Glomerular visceral epithelial cell (primary cell): ENCODE measurements around the gene GRIK4.

Source experiments
- DNase-seq: peaks from one replicate; pipeline ENCODE4 v3.0.0-alpha.2; 2016; ENCODE audit errors: extremely low spot score

Gene GRIK4

DNA sequence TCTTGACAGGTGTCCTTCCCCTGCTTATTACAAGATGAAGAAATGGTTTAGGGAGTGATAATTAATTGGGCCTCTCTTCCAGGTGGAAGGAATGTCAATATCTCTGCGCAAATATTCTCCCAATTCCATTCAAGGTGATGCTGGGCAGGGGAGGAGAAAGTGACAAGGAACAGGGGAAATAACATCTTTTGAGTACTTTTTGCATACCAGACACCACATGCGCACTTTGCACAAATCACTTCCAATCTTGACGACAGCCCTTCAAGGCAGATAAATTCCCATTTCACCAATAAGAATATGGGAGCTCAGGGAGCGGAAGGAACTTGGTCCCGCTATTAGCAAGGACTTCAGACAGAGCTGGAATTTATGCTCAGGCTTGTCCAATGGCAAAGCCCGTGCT is 367.2 kb downstream of the GRIK4 start:
- DNase-seq, result no peak

DNA sequence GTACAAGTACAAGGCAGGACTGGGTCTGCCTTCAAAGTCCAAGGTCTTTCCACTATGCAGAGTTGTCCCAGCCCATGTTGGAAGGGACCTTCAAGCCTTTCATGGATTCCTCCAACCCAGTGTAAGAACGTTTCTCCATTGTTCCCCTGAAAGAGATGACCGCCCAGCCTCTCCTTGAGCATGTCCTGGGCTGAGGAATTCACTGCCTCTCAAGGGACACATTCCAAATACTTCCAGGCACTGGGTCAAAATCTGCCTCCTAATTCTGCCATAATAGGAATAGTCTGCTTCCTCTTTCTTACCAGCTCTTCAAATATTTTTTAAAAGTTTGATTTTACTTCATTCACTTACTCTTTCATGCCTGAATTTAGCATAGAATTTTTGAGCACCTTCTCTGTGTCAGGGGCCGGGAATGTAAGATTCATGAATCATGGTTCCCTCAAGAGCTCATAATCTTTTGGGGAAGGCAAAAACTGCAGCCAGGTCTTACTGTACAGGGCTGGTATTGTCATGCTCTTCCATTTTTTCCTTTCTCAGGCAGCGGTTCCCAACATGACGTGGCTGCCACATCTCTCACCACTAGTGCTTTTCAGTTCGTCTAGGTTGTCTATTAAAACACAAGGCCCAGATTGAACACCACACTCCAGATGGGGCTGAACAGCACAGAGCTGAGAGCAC is 369.1 kb downstream of the GRIK4 start:
- no peak for DNase-seq

DNA sequence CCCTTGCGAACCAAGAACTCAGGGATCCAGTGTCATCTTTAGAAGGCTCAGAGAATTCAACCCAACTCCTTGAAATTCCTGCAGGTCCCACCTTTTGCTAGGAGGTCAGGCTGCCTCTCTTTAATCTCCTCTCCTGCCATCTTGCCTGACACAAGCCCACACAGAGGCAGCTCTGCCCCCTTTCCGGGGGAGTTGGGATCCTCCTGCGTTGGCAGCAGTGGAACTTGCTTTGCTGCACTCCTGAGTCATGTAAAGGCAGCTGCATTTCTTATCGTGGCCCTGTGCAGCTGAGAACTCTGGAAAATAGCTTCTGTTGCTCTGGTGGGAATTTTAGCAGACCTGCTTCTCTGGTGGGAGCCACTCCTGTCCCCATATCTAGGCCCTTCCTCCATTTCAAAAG is 370.0 kb downstream of the GRIK4 start:
- DNase-seq, result no peak

DNA sequence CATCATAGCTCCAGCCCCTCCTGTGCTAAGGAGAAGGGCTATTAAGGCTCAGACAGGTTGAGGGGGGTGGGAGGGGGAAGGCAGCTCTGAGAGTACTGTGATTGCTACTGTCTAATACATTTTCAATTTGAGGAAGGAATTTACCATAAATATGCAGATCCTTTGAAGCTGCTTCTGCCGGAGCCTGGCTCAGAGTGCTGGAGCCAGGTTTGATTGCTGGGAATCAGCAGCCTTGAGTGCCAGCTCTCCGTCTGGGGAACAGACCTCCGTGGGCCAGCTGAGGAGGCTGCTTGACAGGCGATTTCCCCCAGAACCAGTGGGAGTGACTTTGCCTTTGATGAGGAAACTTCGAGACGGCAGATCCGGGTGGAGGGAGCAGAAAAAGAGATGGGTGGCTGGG is 370.6 kb downstream of the GRIK4 start:
- DNase-seq, result no peak

DNA sequence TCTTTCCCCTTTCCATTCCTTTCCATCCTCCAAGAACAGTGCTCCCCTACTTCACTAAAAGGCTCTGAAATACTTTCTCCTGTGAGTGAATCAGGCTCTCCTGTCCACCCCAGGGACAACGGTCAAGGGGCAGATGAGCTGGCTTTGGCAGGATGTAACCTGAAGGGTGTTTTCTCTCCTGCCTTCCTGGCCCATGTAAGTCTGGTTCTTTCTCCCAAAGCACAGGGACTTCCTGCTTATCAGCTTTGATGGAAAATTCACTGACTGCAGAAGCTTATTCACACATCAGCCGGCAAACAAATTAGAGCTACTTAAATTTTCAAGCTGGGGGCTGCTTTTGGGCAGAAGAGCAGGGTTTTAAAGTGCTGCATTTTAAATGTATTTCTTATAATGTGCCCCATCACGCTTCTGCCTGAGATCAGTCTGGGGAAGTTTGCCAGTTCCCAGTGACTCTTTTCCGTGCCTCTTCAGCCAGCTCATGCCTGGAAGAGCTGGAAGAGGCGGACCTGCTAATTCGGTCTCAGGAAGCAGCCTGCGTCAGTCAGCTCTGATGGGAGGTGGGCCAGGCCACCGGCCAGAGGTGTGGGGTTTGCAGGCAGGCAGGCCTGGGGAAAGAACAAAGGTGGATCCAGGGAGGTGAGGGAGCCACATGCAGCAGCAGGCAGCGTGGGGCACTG is 372.0 kb downstream of the GRIK4 start:
- DNase-seq, result peak; percentile 3

DNA sequence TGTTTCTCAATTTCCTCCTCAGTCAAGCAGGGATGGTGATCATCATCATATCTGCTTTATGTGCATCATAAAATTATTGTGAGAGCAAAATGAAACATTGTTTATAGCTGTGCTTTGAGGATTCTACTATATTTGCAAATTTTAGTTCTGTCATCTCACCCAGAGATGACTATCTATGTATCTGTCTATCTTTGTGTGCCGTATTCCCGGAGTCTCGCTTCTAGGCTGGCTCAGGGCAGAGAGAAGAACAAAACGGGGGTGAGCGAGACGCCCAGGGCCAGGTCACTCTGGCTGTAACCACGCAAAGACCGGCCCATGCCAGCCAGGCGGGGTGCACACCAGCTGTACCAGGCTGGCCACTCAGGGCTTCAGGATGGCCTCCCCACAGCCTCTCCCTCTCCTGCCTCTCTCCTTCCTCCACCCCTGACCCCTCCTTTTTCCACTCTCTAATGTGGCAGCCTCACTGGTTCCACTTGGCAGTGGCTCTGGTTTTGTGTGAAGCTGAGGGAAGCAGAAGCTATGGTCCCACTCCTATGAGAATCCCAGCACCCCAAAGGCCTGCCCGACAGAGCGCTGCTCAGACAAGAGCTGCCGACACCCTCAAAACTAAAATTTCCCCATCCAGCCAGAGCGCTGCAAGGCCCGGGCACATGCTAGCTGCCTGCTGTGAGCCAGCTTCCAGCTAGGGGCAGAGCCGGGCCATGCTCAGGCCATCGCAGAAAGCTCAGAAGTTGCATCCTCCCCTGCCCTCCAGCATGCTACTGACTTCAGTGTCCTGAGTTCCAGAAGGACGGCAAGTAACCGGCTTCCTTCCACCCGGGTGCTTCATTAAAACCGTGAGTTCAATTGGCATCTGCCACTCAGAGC is 372.8 kb downstream of the GRIK4 start:
- DNase-seq, result no peak

DNA sequence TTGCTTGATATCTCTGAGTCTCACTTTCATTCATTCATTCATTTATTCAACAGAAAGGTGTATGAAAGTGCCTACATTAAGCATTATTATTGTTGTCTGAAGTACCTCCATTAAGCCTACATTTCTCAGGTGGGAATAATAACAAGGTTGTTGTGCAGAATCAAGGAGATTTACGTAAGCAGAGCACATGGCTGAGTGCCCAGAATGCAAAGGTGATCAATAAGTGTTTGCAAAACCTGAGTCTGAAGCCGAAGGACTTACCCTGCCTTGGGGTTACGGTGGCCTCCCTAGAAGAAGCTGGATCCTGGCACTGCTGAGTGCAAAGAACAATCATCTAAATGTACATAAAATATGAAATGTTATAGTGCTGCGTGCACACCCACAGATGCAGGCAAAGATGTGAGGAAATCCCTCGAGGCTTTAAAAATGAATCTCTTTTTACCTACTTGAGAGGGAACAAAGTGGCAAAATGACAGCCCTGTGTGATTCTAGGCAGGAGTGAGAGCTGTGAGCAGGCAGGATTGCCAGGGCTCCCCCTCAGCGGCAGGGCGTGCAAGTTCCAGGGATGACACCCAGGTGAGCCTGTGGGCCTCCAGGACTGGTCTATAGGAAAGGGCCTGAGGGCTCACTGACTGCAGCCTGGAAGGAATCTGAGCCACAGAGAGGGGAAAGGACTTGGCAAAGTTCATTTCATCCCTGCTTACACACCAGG is 379.2 kb downstream of the GRIK4 start:
- DNase-seq, result no peak

DNA sequence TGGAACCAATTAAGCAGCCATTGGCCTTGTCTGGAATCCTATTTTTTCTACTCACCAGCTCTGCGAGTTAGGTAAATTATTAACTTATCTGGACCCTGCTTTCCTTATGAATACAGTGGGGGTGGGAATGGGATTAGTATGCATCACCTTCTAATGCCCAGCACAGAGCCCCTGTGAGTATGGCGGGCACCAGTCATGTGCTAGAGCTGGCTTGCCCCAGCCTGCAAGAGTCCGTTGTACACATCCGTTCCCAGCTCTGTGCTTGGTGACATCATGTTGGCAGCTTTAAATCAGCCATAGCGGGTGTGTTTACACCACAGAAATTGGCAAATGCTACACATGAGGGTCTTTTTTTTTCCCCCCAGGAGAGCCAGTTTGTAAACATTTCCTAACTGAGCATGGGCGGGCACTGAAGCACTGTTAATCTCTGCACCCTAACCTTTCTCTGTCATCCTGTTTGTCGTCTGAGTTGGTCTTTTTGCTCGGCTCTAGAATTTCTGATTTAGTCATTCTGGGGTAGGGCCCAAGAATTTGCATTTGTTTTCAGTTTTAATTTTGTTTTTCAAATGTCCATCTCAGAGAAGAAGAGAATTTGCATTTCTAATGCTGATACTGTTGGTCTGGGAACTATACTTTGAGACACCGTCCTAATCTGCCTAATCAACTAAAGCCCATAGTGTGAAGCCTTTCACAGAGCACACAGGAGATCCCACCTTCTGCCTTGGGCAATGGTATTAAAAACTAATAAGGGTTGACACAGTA is 382.1 kb downstream of the GRIK4 start:
- no peak for DNase-seq

DNA sequence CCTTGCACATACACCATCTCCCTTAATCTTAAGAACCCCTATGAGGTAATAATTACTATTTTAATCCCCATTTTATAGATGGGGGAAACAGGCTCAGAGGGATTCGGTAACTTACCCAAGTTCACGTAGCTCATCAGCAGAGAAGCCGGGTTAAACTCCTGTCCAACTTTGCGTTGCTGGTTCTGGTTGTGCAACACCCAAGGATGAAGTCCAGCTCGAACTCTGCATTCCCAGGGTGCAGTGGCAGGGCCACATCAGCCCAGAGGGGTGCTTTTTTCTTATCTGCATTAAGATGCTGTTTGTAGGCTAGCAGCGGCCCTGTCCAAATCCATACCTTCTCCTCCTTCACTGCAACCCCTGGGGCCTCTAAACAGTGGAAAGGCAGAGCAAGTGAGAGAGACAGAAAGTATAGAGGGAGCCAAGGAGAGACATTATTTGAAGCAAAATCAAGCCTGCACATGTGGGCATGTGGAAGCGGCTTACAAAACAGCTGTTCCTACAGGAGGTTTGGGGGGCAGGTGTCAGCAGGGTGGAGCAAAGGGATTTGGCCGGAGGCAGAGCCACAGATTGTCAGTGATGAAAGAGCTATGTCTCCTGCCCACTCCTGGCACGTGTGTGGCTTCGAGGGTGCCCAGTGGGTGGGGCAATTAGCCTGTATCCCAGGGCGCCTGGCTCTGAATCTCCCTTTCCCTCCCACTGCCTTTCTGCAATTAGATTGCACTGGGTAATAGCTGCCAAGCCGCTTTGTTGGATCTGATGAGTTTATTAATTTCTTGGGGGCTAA is 382.8 kb downstream of the GRIK4 start:
- DNase-seq, result no peak

DNA sequence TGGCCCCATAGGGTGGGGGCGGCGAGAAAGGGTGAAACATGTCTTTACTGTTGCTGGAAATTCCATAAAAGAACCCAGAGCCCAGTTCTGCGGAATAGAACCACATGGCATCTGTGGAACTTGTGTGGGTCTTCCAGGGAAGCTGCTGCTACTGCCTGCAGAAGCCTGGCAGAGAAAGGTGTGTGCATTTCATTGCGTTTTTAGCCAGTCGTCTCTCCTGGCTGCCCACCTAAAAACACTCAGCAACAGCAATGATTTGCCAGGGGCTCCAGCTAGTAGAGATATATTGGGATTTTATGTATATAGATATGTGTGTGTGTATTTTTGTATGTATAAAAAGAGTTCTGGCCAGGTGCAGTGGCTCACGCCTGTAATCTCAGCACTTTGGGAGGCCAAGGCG is 385.1 kb downstream of the GRIK4 start:
- no peak for DNase-seq

DNA sequence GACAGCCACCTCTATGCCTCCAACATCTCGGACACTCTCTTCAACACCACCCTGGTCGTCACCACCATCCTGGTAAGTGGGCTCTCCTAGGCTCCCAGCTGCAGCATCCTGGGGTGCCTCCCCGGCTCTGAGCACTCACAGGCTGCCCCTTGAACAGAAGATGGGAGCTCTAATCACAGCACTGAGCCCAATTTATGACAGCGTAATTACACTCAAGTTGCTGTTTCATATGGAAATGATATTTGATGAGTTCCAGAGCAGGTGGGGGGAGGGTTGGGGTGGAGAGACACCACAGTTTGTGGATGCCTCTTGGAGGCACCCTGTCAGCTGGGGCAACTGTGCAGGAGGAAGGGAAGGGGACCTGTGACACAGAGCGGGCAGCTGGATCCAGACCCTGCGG is 387.0 kb downstream of the GRIK4 start:
- no peak for DNase-seq

DNA sequence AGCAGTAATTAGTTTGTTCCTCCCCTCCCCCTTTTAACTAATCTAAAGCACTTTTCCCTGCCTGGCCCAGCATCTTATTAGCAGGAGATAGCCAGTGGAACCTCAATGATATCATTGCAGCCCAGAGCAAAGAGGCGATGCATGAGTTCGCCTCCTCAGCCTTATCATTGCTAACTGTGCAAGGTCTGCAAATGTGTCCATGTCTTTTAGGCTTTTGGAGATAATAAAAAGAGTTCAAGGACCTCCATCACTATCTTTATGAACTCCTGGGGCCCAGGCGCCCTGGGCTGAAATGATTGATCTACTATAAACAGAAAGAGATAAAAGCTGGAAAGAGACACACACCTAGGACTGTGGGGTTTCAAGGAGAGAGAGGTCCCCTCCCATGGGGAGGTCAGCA is 388.2 kb downstream of the GRIK4 start:
- no peak for DNase-seq

DNA sequence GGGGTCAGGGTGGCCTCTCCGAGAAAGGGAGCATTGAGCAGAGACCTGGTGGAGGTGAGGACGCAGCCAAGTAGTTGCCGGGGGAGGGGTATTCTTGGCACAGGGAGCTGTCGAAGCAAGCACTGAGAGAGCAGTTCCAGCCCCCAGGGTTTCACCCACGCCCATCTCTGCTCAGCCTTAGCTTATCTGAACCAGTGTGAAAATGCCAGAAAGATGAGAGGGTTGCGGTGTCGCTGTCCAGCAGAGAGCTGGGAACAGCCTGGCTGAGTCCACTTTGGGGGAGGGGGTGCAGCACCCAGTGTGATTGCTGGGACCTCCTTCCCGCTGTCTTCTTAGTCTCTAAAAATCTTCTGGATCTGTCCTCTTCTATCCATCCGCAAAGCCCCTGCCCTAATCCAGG is 389.1 kb downstream of the GRIK4 start:
- no peak for DNase-seq

DNA sequence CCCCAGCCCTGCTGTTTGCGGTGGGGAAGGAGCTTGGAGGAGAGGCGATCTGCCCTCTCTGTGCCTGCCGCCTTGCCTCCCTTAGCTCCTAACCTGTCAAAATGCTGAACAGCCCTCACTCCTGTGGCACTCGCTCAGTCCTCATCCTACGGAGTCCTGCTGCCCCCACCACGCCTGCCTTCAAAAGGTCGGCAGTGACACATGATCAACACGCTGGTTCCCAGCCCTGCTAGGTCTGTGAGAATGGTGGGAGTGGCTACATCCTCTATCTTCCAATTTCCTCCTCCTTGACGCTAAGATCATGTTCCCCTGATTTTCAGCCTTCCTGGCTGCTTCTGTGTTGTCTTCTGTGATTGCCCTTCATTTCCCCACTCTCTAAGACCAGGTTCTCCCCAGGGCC is 392.1 kb downstream of the GRIK4 start:
- no peak for DNase-seq

DNA sequence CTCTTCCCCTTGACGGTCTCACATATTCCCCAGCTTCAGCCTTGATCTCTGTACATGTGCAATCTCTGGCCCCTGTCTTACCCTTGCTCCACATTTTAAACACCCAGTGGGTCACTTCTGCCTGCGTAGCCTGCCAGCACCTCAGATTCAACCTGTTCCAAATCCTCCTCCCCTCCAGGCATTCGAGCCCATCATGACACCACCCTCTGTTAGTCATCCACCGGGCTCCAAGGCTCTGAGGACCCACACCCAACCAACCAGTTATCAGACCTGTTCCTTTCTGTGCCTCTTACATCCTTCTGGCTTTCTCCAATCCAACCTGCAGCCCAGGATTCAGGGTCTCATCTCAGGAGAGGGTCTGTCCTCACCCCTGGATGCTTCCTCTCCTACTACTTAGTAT is 392.6 kb downstream of the GRIK4 start:
- DNase-seq, result no peak

DNA sequence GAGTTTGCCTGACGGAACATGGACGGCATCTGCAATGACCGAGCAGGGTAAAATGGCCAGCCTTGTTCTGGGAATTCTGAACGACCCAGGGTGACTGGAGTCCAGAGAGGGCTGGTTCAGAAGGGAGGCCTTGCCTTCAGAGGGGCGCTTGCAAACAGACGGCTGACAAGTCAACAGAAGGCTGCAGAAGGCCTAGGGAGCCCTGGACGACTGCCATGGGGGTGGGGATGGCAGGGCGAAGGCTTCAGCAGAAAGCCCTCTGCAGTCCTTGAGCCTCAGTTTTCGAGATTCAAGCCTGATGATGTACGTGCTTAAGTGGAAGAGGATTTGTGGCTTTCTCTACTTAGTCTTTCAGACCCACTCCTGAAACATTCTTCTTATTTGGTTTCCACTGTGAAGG is 395.2 kb downstream of the GRIK4 start:
- no peak for DNase-seq

DNA sequence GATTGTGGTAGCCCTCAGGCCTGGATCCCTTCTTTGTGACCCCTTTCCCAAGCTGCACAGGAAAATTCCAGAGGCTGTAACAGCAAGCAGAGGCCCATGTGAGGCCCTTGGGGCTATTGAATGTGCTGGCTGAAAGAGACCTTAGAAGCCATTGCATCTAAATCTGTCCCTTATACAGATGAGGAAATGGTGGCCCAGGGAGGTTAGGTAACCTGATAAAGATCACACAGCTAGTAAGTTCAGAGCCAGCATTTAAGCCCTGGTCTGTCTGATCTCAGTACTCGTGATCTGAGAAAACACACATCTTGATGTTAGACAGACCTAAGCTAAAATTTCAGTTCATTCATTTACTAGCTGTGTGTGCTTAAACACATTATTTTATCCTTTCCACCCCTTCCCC is 396.4 kb downstream of the GRIK4 start:
- DNase-seq, result no peak

DNA sequence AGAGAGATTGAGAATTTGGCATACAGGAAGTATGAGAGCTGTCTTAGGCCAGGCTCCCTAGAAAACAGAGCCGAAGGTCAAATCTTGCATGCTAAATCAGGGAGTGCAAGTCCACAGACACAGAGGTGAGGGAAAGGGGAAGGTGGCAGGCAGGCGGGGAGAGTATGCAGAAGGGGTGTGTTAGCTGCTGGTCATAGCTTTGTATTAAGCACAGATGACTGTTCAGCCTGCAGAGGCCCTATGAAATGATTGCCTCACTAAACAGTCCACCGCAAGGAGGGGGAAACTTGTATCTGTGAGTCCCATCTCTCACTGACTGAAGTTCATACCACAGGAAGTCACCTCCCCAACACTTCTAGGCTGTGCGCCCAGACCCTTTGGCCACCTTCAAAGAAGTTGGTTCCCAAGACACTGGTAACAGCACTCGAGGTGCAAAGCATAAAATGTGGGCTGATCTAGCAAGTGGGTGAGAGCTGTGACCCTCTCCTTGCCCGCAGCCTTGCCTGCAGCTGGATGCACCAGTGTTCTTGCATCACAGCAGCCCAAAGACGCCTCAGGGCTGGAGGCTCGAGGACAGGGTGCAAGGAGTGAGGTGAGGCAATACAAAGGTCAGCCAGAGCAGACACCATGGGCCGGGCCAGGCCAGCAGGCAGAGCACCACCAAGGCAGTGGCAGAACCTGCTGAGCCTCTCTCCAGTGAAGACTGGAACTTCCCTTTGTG is 397.1 kb downstream of the GRIK4 start:
- no peak for DNase-seq

DNA sequence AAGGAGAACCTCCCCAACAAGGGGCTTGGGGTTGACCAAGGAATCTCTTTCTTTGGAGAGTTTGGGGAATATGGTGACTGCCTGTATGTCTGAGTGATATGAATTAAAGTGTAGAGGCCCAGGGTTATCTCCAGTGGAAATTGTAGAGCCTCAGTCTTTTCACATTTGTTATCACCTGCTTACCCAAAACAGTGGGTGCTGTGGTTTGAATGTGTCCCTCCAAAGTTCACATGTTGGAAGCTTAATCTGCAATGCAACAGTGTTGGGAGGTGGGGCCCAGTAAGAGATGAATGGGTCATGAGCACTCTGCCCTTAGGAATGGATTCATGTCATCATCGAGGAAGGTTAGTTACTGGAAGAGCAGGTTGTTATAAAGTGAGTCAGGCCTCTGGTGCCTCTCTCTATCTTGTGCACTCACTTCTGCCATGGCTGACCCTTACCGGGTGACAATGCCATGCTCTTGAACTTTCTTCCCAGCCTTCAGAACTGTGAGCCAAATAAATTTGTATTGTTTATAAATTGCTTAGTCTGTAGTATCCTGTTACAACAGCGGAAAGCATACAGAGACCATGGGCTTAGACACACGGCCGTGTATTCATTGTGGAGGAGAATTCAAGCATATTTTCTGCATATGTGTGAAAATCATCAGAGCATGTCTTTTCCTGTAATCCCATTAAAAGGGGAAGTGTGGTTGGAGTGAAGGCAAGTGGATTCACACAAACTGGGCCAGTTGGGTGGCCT is 398.3 kb downstream of the GRIK4 start:
- no peak for DNase-seq
